Measurements from ENCODE around the gene NUP42. TPM values are rescaled to one million over a fixed set of nuclear protein-coding genes. Genes with fewer than 3 reads are reported as not detected.

NUP42 gene
- polyA plus RNA-seq, 1 donor (not counting 4 experiments of a cell fraction or from before 2014, with no cell fraction given), result 34.2 TPM

- no peak for DNase-seq (ENCODE audit: low read depth, low spot score)
- H3K36me3 ChIP-seq (ENCODE audit: control insufficient read depth in 2 of 2, extremely low read depth in 1 of 2, insufficient read depth in 2 of 2, low read length in 2 of 2), result no peaks in the 10 kb centered on the region
- no peak overlapping the region for H3K4me2 ChIP-seq (ENCODE audit: control insufficient read depth, extremely low read depth, insufficient read depth, low read depth, low read length)
- H3K9me1 ChIP-seq (ENCODE audit: control insufficient read depth, extremely low read depth, insufficient read depth, low read length), result no peaks in the 10 kb centered on the region
- no peaks in the 10 kb centered on the region for H4K20me1 ChIP-seq (ENCODE audit: control insufficient read depth, extremely low read depth, insufficient read depth, low read length)
- dilution Hi-C loops (cut with MboI; ENCODE audit: extremely low pct_ligation_motif_present, low sequenced_read_pairs), result no loop called here
- H3K27me3 ChIP-seq (ENCODE audit: control insufficient read depth, extremely low read depth, insufficient read depth, low read length), result no peaks in the 10 kb centered on the region
- H3K79me2 ChIP-seq (ENCODE audit: control insufficient read depth, insufficient read depth, low read length), result no peaks in the 10 kb centered on the region
- peaks cover 5% of the 10 kb centered on the region for H3K4me1 ChIP-seq (ENCODE audit: control insufficient read depth, extremely low read depth, insufficient read depth, low read length)
- H3K9me3 ChIP-seq (ENCODE audit: control insufficient read depth, low read depth, low read length), result no peaks in the 10 kb centered on the region
- no peak for FAIRE-seq
- no peak for TF ChIP-seq CTCF (optimal IDR thresholded peaks at IDR 0.05 in 1 of 3, IDR thresholded peaks at IDR 0.05 in 1 of 3, conservative IDR thresholded peaks at IDR 0.05 in 1 of 3; ENCODE audit: extremely low read depth in 1 of 3, insufficient read depth in 2 of 3, low read length in 3 of 3)
- no peak for TF ChIP-seq EZH2 (IDR thresholded peaks at IDR 0.05; ENCODE audit: low read length)
- H2AFZ ChIP-seq (ENCODE audit: control insufficient read depth, low read length), result no peak overlapping the region
- no peak overlapping the region for H3K9ac ChIP-seq (ENCODE audit: control insufficient read depth, extremely low read depth, insufficient read depth, low read length)
- no peak overlapping the region for H3K27ac ChIP-seq (ENCODE audit: control insufficient read depth, insufficient read depth, low read length)
- H3K4me3 ChIP-seq (ENCODE audit: control insufficient read depth in 2 of 3, extremely low read depth in 1 of 3, insufficient read depth in 2 of 3, low read depth in 1 of 3, low read length in 3 of 3), result no peak overlapping the region
Observed at GRCh38 chr7:23212841-23213240, 31.0 kb downstream of the NUP42 start.

DNA sequence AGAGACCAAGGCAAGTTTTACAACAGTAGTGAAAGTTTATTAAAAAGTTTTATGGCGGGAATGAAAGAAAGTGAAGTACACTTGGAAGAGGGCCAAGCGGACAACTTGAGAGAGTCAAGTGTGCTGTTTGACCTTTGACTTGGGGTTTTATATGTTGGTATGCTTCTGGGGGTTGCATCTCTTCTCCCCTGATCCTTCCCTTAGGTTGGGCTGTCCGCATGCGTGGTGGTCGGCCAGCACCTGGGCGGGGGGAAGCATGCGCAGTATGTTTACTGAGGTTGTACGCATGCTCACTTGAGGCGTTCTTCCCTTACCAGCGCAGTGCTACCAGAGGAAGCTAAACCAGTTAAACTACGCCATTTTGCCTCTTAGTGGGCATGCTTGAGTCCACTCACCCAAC, 31.9 kb downstream of the NUP42 start:
- Histone ChIP-seq H3K4me2 (ENCODE audit: control insufficient read depth, extremely low read depth, insufficient read depth, low read depth, low read length) (no peak overlapping the region), H3K4me1 (ENCODE audit: control insufficient read depth, extremely low read depth, insufficient read depth, low read length) (no peaks in the 10 kb centered on the region), H3K9me1 (ENCODE audit: control insufficient read depth, extremely low read depth, insufficient read depth, low read length) (no peaks in the 10 kb centered on the region), H3K79me2 (ENCODE audit: control insufficient read depth, insufficient read depth, low read length) (no peaks in the 10 kb centered on the region), H3K4me3 (ENCODE audit: control insufficient read depth in 2 of 3, extremely low read depth in 1 of 3, insufficient read depth in 2 of 3, low read depth in 1 of 3, low read length in 3 of 3) (no peak overlapping the region), H3K27me3 (ENCODE audit: control insufficient read depth, extremely low read depth, insufficient read depth, low read length) (no peaks in the 10 kb centered on the region), H3K27ac (ENCODE audit: control insufficient read depth, insufficient read depth, low read length) (no peak overlapping the region), H4K20me1 (ENCODE audit: control insufficient read depth, extremely low read depth, insufficient read depth, low read length) (no peaks in the 10 kb centered on the region), H3K36me3 (ENCODE audit: control insufficient read depth in 2 of 2, extremely low read depth in 1 of 2, insufficient read depth in 2 of 2, low read length in 2 of 2) (no peaks in the 10 kb centered on the region), H3K9me3 (ENCODE audit: control insufficient read depth, low read depth, low read length) (no peaks in the 10 kb centered on the region), H3K9ac (ENCODE audit: control insufficient read depth, extremely low read depth, insufficient read depth, low read length) (no peak overlapping the region), H2AFZ (ENCODE audit: control insufficient read depth, low read length) (no peak overlapping the region)
- FAIRE-seq (no peak), DNase-seq (ENCODE audit: low read depth, low spot score) (no peak)
- TF ChIP-seq CTCF (optimal IDR thresholded peaks at IDR 0.05 in 1 of 3, IDR thresholded peaks at IDR 0.05 in 1 of 3, conservative IDR thresholded peaks at IDR 0.05 in 1 of 3; ENCODE audit: extremely low read depth in 1 of 3, insufficient read depth in 2 of 3, low read length in 3 of 3) (no peak), EZH2 (IDR thresholded peaks at IDR 0.05; ENCODE audit: low read length) (no peak)
- dilution Hi-C loops (cut with MboI; ENCODE audit: extremely low pct_ligation_motif_present, low sequenced_read_pairs), result no loop called here

All from keratinocyte (primary cell).